K562 (cell line): Measurements from ENCODE around the gene VPS41. TPM values are rescaled to one million over a fixed set of nuclear protein-coding genes. Genes with fewer than 3 reads are reported as not detected.

ENCODE experiments used
- ATAC-seq: fragments of 200-7000 bp; cut with Tn5 transposase; 3 replicates; pipeline ENCODE4 v1.9.1; 2020; ENCODE audit warnings: moderate library complexity
- BruUV-seq: library from RNA; stranded (reverse); fragments of 400-500 nt; replicated peaks from 2 replicates; lab custom pipeline; 2021; lab: Mats Ljungman, UMichigan
- CTCF ChIA-PET: fragments of 300-600 bp; formaldehyde crosslinking; extraction: SDS; loops from one replicate; lab custom pipeline; 2021; ENCODE audit warnings: low intra/inter-chr PET ratio; lab: Yijun Ruan, JAX
- POLR2A ChIA-PET: fragments of 300-600, 350-650 bp; sonication (Branson Sonifier 250); formaldehyde crosslinking; extraction: SDS; loops from one replicate; lab custom pipeline; 2021; ENCODE audit warnings: antibody characterized with exemption, inconsistent platforms; lab: Yijun Ruan, JAX
- DNase-seq, 4 experiments: peaks; one replicate each; pipeline versions ENCODE4 v3.0.0 to v3.0.0-alpha.2; 2011 to 2018; ENCODE audit warnings: low spot score in 3 of 4, mixed read lengths in 3 of 4; ENCODE audit errors: extremely low read depth in 1 of 4
- FAIRE-seq: peaks from 2 replicates; lab custom pipeline; 2011; peaks lifted over from hg19 to GRCh38; lab: Jason Lieb, UNC
- H2AFZ ChIP-seq: 2 replicates; pipeline ENCODE4 v1.6.0; 2011; ENCODE audit warnings: low read depth, low read length, control low read depth, inconsistent platforms
- H3K27ac ChIP-seq: fragments of 200-600 bp; 3 replicates; pipeline ENCODE4 v1.8.0; 2011; ENCODE audit warnings: low read depth, mild to moderate bottlenecking, control low read depth, inconsistent platforms, low read length, moderate library complexity, mixed read lengths; ENCODE audit errors: extremely low read depth
- H3K27me3 ChIP-seq, 2 experiments: fragments of 300-600 bp in 1 of 2; 2 replicates in 1 of 2; 3 replicates in 1 of 2; pipeline versions ENCODE4 v1.6.0 to v1.8.0; 2011; ENCODE audit warnings: inconsistent platforms in 2 of 2, low read length in 2 of 2, mild to moderate bottlenecking in 1 of 2, mixed read lengths in 1 of 2, moderate library complexity in 1 of 2; ENCODE audit not compliant: control insufficient read depth in 2 of 2, insufficient read depth in 2 of 2
- H3K36me3 ChIP-seq: fragments of 300-600 bp; 3 replicates; pipeline ENCODE4 v1.8.0; 2011; ENCODE audit warnings: mild to moderate bottlenecking, low read length, inconsistent platforms; ENCODE audit not compliant: control insufficient read depth, insufficient read depth
- H3K4me1 ChIP-seq, 2 experiments: fragments of 200-600 bp in 1 of 2; replicated peaks in 1 of 2; 2 replicates in 1 of 2; 3 replicates in 1 of 2; pipeline versions ENCODE4 v1.5.1 to v1.8.0; 2011; ENCODE audit warnings: inconsistent platforms in 2 of 2, low read length in 2 of 2, mild to moderate bottlenecking in 1 of 2, mixed read lengths in 1 of 2, moderate library complexity in 1 of 2; ENCODE audit not compliant: control insufficient read depth in 2 of 2, insufficient read depth in 2 of 2
- H3K4me2 ChIP-seq: 2 replicates; pipeline ENCODE4 v1.6.1; 2011; ENCODE audit warnings: low read length, control low read depth, inconsistent platforms, mixed read lengths; ENCODE audit not compliant: insufficient read depth
- H3K4me3 ChIP-seq: fragments of 200-600 bp; sonication (generic), shearing (Covaris generic); 2 replicates; pipeline ENCODE4 v1.5.1; 2016; ENCODE audit warnings: control low read depth, inconsistent platforms
- H3K79me2 ChIP-seq: fragments of 200-600 bp; 3 replicates; pipeline ENCODE4 v1.8.0; 2011; ENCODE audit warnings: low read length, inconsistent platforms; ENCODE audit not compliant: control insufficient read depth, insufficient read depth
- H3K9ac ChIP-seq, 2 experiments: 2 replicates each; pipeline versions ENCODE4 v1.6.0 to v1.6.1; 2011; ENCODE audit warnings: low read depth in 2 of 2, low read length in 2 of 2, control low read depth in 1 of 2, inconsistent platforms in 1 of 2, mild to moderate bottlenecking in 1 of 2, mixed read lengths in 1 of 2; ENCODE audit not compliant: insufficient read depth in 1 of 2
- H3K9me1 ChIP-seq: one replicate; pipeline ENCODE4 v1.6.0; 2011; ENCODE audit warnings: inconsistent platforms, mild to moderate bottlenecking, low read length, moderate library complexity; ENCODE audit not compliant: control insufficient read depth, insufficient read depth
- H3K9me3 ChIP-seq: replicated peaks from 2 replicates; pipeline ENCODE4 v1.5.1; 2011; ENCODE audit warnings: low read depth, low read length, inconsistent platforms; ENCODE audit not compliant: control insufficient read depth, insufficient read depth
- H4K20me1 ChIP-seq: replicated peaks from 2 replicates; pipeline ENCODE4 v1.6.1; 2011; ENCODE audit warnings: low read length, inconsistent platforms, mixed read lengths; ENCODE audit not compliant: control insufficient read depth, insufficient read depth
- CXXC5 ChIP-seq: fragments of 250-450 bp; sonication (Bioruptor Pico); IDR thresholded peaks from 2 replicates; pipeline ENCODE4 v1.8.0; 2022; ENCODE audit warnings: inconsistent platforms, mild to moderate bottlenecking, moderate library complexity
- FOSL1 ChIP-seq: fragments of 200-800 bp; sonication (Bioruptor generic); conservative IDR thresholded peaks from 2 replicates; pipeline ENCODE4 v1.6.1; 2016; ENCODE audit warnings: missing genetic modification characterization, missing compliant biosample characterization
- RBM34 ChIP-seq: fragments of 200-400 bp; formaldehyde crosslinking; IDR thresholded peaks from 2 replicates; pipeline ENCODE4 v1.6.1; 2018; ENCODE audit warnings: low read length, borderline replicate concordance; ENCODE audit not compliant: insufficient read depth
- TAF7 ChIP-seq: fragments of 450-650 bp; IDR thresholded peaks from 2 replicates; pipeline ENCODE4 v1.6.1; 2016; ENCODE audit warnings: missing genetic modification characterization, missing compliant biosample characterization
- TSC22D4 ChIP-seq: fragments of 450-650 bp; IDR thresholded peaks from 2 replicates; pipeline ENCODE4 v1.6.1; 2016; ENCODE audit warnings: missing genetic modification characterization, missing biosample characterization, control low read depth
- WGBS: fragments of 100-300 bp; shearing (Covaris generic); methylation state at CpG from one replicate; pipeline ENCODE4 v1.1.6; 2016; ENCODE audit warnings: low coverage, mixed read lengths; ENCODE audit not compliant: insufficient coverage; ENCODE audit errors: missing lambda C conversion rate; 5-methylcytosine and 5-hydroxymethylcytosine counted together
- in situ Hi-C: fragments of 300-500 bp; cut with MboI; formaldehyde crosslinking; loops from 4 replicates; pipeline ENCODE4 v1.15.0; 2018; ENCODE audit warnings: inconsistent platforms, mixed read lengths
- intact Hi-C: fragments of 100-400 bp; cut with micrococcal nuclease; formaldehyde crosslinking; loops from 2 replicates; pipeline ENCODE4 v1.14.2; 2022
- polyA plus RNA-seq, 8 experiments: library from polyadenylated mRNA; depleted of rRNA in 4 of 8; stranded (reverse) in 5 of 8; unstranded in 3 of 8; fragments of >200 nt; fragmentation: Nextera tagmentation in 2 of 8; fragmentation: Illumina TruSeq in 1 of 8; extraction: Ambion mirVana in 2 of 8; extraction: Trizol in 1 of 8; gene quantifications; 2 replicates each; pipeline versions ENCODE4 v1.2.1 to v1.2.3, GENCODE V29; 2011 to 2014; ENCODE audit warnings: inconsistent platforms in 1 of 8, missing spikeins in 1 of 8
- total RNA-seq, 7 experiments: library from RNA; depleted of rRNA in 6 of 7; stranded (reverse); fragments of >200 nt in 6 of 7; fragmentation: Illumina TruSeq in 2 of 7; extraction: Trizol in 2 of 7; gene quantifications; 2 replicates each; pipeline versions ENCODE4 v1.2.1 to v1.2.3, GENCODE V29; 2011 to 2021; ENCODE audit warnings: low replicate concordance in 1 of 7
- TF ChIP-seq, protein P1 (sequence below): fragments of 450-650 bp; IDR thresholded peaks from one replicate; pipeline ENCODE4 v1.6.1; 2018; ENCODE audit warnings: mild to moderate bottlenecking, moderate library complexity; ENCODE audit not compliant: partially characterized antibody

Gene VPS41
- total and polyA plus RNA-seq, 9 of the 15 experiments (the other 6 are each of a cell fraction or from before 2014, with no cell fraction given): 17.7 to 46.8 (median 32.1) TPM

DNA sequence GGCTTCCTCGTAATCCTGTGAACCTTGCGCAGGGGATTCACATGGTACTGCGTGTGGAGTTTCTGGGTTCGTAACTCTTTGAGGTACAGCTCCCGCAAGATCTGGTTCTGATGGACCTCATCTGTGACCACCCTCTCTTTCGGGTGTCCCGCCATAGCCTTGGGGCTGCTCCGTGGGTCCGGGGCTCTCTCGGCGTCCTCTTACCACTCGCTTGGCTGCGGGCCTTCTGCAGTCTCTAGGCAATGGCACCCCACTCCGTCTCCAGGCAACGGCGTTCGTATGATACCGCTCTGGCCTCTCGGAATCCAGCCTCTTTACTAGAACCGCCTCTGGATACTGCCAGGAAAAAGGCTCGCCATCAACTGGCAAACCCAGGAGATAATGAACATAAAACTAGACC, 223.1 kb downstream of the VPS41 start:
- in situ Hi-C loops (no loop called here), intact Hi-C loops (no loop called here)
- Histone ChIP-seq H3K9ac (no peak overlapping the region), H3K79me2 (no peaks in the 10 kb centered on the region), H3K9me1 (no peaks in the 10 kb centered on the region), H3K4me2 (no peak overlapping the region), H3K27me3 (peaks cover 17 to 30% of the 10 kb centered on the region in 2 experiments), H3K36me3 (no peaks in the 10 kb centered on the region), H3K27ac (no peak overlapping the region), H3K4me3 (no peak overlapping the region), H3K9me3 (no peaks in the 10 kb centered on the region), H3K4me1 (no peaks in the 10 kb centered on the region), H4K20me1 (no peaks in the 10 kb centered on the region; the same call in 1 of the 2 replicates), H2AFZ (no peak overlapping the region)
- TF ChIP-seq, protein P1, sequence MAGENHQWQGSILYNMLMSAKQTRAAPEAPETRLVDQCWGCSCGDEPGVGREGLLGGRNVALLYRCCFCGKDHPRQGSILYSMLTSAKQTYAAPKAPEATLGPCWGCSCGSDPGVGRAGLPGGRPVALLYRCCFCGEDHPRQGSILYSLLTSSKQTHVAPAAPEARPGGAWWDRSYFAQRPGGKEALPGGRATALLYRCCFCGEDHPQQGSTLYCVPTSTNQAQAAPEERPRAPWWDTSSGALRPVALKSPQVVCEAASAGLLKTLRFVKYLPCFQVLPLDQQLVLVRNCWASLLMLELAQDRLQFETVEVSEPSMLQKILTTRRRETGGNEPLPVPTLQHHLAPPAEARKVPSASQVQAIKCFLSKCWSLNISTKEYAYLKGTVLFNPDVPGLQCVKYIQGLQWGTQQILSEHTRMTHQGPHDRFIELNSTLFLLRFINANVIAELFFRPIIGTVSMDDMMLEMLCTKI: no peak
- CTCF ChIA-PET: no interaction called here
- under 1% methylated on average over 21 of the region's 21 CpGs for WGBS
- no peak for FAIRE-seq
- ATAC-seq: no peak
- BruUV-seq: no TSS peak
- POLR2A ChIA-PET: no interaction called here
- DNase-seq: no peak

DNA sequence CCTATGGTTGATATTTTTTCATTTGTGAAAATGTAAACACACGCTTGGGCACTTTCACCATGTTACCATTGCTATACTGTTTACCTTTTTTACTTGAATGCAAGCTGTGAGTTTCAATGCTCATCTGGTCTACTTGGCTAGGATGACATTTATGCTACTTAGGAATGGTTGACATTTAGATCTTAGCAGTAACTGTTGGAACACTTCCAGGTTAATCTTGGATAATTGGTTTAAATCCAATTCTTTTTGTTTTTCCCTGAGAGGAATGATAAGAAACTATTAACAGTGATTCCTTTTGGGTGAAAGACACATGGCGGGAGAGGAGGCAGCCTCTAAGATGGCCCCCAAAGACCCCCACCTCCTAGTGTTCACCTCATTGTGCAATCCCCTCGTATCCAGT, 226.4 kb downstream of the VPS41 start:
- WGBS: 0% methylated on average over 3 of the region's 3 CpGs
- Histone ChIP-seq H3K4me1 (no peaks in the 10 kb centered on the region), H3K4me3 (no peak overlapping the region), H3K36me3 (no peaks in the 10 kb centered on the region), H3K27ac (no peak overlapping the region), H4K20me1 (no peaks in the 10 kb centered on the region; the same call in 1 of the 2 replicates), H3K9ac (no peak overlapping the region), H3K9me1 (no peaks in the 10 kb centered on the region), H2AFZ (no peak overlapping the region), H3K27me3 (peaks cover 17 to 23% of the 10 kb centered on the region in 2 experiments; a peak in 4 of 5 replicates), H3K79me2 (no peaks in the 10 kb centered on the region), H3K9me3 (no peaks in the 10 kb centered on the region), H3K4me2 (no peak overlapping the region)
- FAIRE-seq (no peak), DNase-seq (no peak), ATAC-seq (no peak)
- ChIA-PET CTCF (no interaction called here), POLR2A (no interaction called here)
- in situ Hi-C loops (no loop called here), intact Hi-C loops (no loop called here)
- TF ChIP-seq CXXC5 (CRISPR knock-in tag): no peak
- no peak for TF ChIP-seq TSC22D4 (tag)
- no peak for TF ChIP-seq RBM34
- TF ChIP-seq TAF7: no peak
- TF ChIP-seq FOSL1 (tag): no peak
- no TSS peak for BruUV-seq
